HG02623 (cell line): ENCODE results near the gene ENDOV.

Experiments
- ATAC-seq: cut with Tn5 transposase; IDR thresholded peaks from one replicate; pipeline ENCODE4 v1.9.1; 2021; ENCODE audit warnings: moderate library complexity; ENCODE audit not compliant: unreplicated experiment

ENDOV gene

DNA sequence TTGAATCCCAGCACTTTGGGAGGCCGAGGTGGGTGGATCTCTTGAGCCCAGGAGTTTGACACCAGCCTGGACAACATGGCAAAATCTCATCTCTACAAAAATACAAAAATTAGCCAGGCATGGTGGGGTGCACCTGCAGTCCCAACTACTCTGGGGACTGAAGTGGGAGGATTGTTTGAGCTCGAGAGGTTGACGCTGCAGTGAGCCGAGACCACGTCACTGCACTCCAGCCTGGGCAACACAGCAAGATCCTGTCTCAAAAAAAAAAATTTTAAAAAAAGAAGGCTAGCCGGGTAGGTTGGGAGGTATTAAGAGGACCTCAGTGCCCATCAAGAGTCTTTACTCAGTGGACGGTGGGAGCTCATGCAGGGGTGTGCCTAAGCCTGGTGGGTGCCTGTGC, 65.3 kb downstream of the ENDOV start:
- ATAC-seq = no peak

DNA sequence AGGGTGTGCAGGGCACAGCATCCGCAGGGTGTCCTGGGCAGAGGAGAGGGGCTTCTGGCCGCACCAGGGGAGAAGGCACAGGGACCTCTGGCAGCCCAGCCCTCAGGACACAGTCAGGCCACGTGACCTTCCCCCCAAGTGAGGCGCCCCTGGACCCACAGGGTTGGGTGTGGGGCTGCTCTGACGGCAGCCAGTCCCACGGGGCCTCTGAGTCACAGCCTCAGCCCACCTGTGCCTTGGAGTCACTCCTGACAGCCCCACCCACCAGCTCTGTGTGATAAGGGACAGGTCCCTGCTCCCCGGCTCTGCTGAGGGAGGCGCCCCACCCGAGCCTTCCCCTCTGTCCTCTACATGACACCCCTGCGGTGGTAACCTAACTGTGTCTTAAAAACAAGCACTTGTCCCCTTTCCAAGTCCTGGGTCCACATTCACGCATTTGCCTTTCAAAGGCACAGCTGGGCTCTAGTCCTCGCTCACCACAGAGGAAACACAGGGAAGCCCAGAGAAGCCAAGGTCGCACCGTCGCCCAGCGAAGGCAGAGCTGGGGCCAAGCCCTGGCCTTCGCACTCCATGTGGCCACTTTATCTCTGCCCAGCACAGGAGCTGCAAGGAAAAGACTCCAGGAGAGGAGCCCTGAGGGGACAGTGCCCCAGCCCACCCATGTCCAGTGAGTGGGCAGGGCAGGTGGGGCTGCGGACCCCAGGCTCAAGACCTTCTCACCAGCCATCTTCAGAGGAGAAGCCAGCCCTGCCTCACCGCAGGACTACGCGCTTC, 66.5 kb downstream of the ENDOV start:
- no peak for ATAC-seq

DNA sequence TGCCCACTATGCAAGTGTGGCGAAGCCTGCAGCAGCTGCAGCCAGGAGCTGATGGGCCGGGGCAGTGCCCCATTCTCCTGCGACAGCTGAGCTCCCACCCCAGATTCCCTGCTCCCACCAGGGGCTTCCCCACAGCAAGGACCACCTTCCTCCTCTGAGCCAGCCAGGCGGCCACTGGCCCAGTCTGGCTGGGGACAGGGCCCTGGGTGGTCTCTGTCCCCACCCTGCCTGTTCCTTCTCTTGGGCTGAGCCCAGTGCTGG, 67.0 kb downstream of the ENDOV start:
- no peak for ATAC-seq

DNA sequence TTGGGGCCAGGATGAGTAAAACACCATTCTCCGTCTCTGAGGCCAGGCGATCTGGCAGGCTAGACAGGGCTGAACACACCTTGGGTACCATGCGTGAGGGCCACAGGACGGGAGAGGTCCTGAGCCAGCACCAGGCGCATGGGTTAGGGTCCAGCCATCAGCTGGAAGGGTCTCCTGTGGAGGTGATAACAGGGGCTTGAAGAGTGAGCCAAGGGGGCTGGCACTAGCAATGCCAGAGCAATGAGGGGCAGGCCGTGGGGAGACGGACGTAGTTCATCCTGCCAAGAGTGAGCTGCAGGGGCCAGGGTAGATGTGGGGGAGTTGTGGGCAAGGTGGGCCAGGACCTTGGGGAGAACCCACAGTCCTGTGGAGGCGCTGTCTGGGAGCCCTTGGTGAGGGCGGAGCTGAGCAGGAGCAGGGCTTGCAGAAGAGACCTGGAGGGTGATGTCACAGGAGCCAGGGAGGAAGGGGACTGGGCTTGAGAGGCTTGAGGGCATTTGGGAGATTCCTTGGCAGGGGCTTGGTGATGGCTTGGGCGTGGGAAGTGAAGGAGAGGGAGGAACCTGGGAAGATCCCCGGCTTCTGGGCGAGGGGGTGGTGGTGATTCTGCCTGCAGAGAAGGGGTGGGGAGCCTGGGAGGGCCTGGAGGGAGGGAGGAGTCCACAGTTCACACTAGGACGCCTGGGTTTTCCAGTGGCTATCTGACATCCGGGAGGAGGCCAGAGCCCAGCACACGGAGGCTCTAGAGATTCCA, 67.8 kb downstream of the ENDOV start:
- ATAC-seq = no peak

GRCh38 chr17:80485846-80486245, 70.9 kb downstream of the ENDOV start:
- ATAC-seq = no peak

GRCh38 chr17:80486692-80487091, 71.7 kb downstream of the ENDOV start:
- no peak for ATAC-seq

DNA sequence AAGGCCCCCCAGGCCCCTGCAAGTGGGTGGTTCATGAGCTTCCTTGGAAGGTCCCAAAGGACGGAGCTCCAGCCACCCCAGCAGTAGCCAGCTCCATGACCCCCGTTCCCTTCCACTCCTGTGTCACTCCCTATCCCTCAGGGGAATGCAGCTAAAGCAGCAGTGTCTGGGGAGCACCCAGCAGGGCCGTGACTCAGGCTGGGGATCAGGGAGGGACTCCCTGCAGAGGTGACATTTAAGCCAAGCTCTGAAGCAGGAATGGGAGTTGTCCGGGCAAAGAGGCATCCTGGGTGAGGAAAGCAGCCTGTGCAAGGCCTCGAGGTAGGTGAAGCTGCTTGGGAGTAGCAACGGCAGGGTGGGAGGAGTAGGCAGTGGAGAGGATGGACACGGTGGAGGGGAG, 72.5 kb downstream of the ENDOV start:
- ATAC-seq = no peak
